HEK293 (cell line): Measurements from ENCODE around the gene SMARCA1.

Experiments used
- CTCF ChIA-PET: fragments of 350-600 bp; formaldehyde crosslinking; extraction: SDS; loops from one replicate; lab custom pipeline; 2021; ENCODE audit warnings: antibody characterized with exemption; lab: Yijun Ruan, JAX
- POLR2A ChIA-PET: fragments of 300-600 bp; formaldehyde crosslinking; extraction: SDS; loops from one replicate; lab custom pipeline; 2020; ENCODE audit warnings: antibody characterized with exemption, inconsistent platforms; lab: Yijun Ruan, JAX
- H3K27ac ChIP-seq: fragments of 200-500 bp; sonication (Bioruptor generic); 2 replicates; pipeline ENCODE4 v1.5.1; 2014; ENCODE audit warnings: low read depth, low read length, control low read depth, inconsistent platforms; ENCODE audit errors: extremely low read depth
- H3K36me3 ChIP-seq, 2 experiments: fragments of 200-500 bp in 1 of 2; sonication (Bioruptor generic) in 1 of 2; 1 replicate in 1 of 2; 2 replicates in 1 of 2; pipeline ENCODE4 v1.5.1; 2014 to 2017; ENCODE audit warnings: inconsistent platforms in 2 of 2, low read length in 2 of 2; ENCODE audit not compliant: control insufficient read depth in 2 of 2, insufficient read depth in 1 of 2
- H3K4me1 ChIP-seq: fragments of 200-500 bp; sonication (Bioruptor generic); 2 replicates; pipeline ENCODE4 v1.5.1; 2014; ENCODE audit warnings: mild to moderate bottlenecking, low read length, inconsistent platforms; ENCODE audit not compliant: control insufficient read depth, insufficient read depth
- H3K4me3 ChIP-seq: 2 replicates; pipeline ENCODE4 v1.5.1; 2011; ENCODE audit warnings: low read depth, mild to moderate bottlenecking, control low read depth, low read length, moderate library complexity
- H3K9me3 ChIP-seq: fragments of 200-500 bp; sonication (Bioruptor generic); 2 replicates; pipeline ENCODE4 v1.5.1; 2014; ENCODE audit warnings: low read depth, low read length, inconsistent platforms; ENCODE audit not compliant: control insufficient read depth, insufficient read depth
- BCL6B ChIP-seq: fragments of 450-650 bp; formaldehyde crosslinking; IDR thresholded peaks from 2 replicates; pipeline ENCODE4 v1.5.1; 2017; ENCODE audit warnings: missing biosample characterization, missing genetic modification characterization
- ELK4 ChIP-seq: IDR thresholded peaks from 2 replicates; pipeline ENCODE4 v1.6.1; 2011; ENCODE audit warnings: mild to moderate bottlenecking, low read depth, low read length, borderline replicate concordance
- GLI2 ChIP-seq: fragments of 450-650 bp; formaldehyde crosslinking; IDR thresholded peaks from 2 replicates; pipeline ENCODE4; 2017; ENCODE audit warnings: missing biosample characterization, missing genetic modification characterization, low read depth, borderline replicate concordance
- HOXA7 ChIP-seq: sonication (generic); formaldehyde crosslinking; IDR thresholded peaks from 2 replicates; pipeline ENCODE4 v1.8.1; 2022; ENCODE audit warnings: missing genetic modification reagents, borderline replicate concordance
- SP3 ChIP-seq: fragments of 450-650 bp; formaldehyde crosslinking; IDR thresholded peaks from 2 replicates; pipeline ENCODE4 v1.5.1; 2016; ENCODE audit warnings: missing biosample characterization, missing genetic modification characterization
- ZFP41 ChIP-seq: fragments of 450-650 bp; formaldehyde crosslinking; IDR thresholded peaks from 2 replicates; pipeline ENCODE4 v1.5.1; 2016; ENCODE audit warnings: missing biosample characterization, missing genetic modification characterization, borderline replicate concordance
- ZNF2 ChIP-seq: fragments of 450-650 bp; formaldehyde crosslinking; IDR thresholded peaks from 2 replicates; pipeline ENCODE4 v1.5.1; 2016; ENCODE audit warnings: missing biosample characterization, missing genetic modification characterization
- ZNF366 ChIP-seq: fragments of 450-650 bp; formaldehyde crosslinking; conservative IDR thresholded peaks from 2 replicates; pipeline ENCODE4 v1.5.1; 2016; ENCODE audit warnings: missing biosample characterization, missing genetic modification characterization
- ZNF473 ChIP-seq: fragments of 450-650 bp; formaldehyde crosslinking; IDR thresholded peaks from 2 replicates; pipeline ENCODE4 v1.5.1; 2017; ENCODE audit warnings: missing biosample characterization, missing genetic modification characterization
- ZNF488 ChIP-seq: fragments of 450-650 bp; formaldehyde crosslinking; IDR thresholded peaks from 2 replicates; pipeline ENCODE4 v1.5.1; 2016; ENCODE audit warnings: missing biosample characterization, missing genetic modification characterization
- ZNF529 ChIP-seq: fragments of 450-650 bp; formaldehyde crosslinking; IDR thresholded peaks from 2 replicates; pipeline ENCODE4 v1.5.1; 2017; ENCODE audit warnings: missing genetic modification characterization, missing biosample characterization; ENCODE audit not compliant: insufficient replicate concordance
- ZNF549 ChIP-seq: fragments of 450-650 bp; IDR thresholded peaks from 2 replicates; pipeline ENCODE4 v1.5.1; 2018; ENCODE audit warnings: missing biosample characterization, missing genetic modification characterization, mild to moderate bottlenecking, inconsistent platforms, moderate library complexity
- ZNF658 ChIP-seq: fragments of 450-650 bp; formaldehyde crosslinking; IDR thresholded peaks from 2 replicates; pipeline ENCODE4; 2016; ENCODE audit warnings: missing biosample characterization, missing genetic modification characterization
- ZNF701 ChIP-seq: fragments of 450-650 bp; formaldehyde crosslinking; IDR thresholded peaks from 2 replicates; pipeline ENCODE4 v1.5.1; 2016; ENCODE audit warnings: missing biosample characterization, missing genetic modification characterization
- ZNF776 ChIP-seq: fragments of 450-650 bp; formaldehyde crosslinking; IDR thresholded peaks from 2 replicates; pipeline ENCODE4 v1.5.0; 2017; ENCODE audit warnings: missing biosample characterization, missing genetic modification characterization, borderline replicate concordance
- ZNF843 ChIP-seq: fragments of 450-650 bp; formaldehyde crosslinking; IDR thresholded peaks from 2 replicates; pipeline ENCODE4 v1.5.1; 2016; ENCODE audit warnings: missing biosample characterization, missing genetic modification characterization
- TF ChIP-seq, protein P1 (sequence below): fragments of 450-650 bp; formaldehyde crosslinking; IDR thresholded peaks from 2 replicates; pipeline ENCODE4 v1.5.1; 2016; ENCODE audit warnings: missing biosample characterization, missing genetic modification characterization, low read depth
- TF ChIP-seq, protein P2 (sequence below): fragments of 450-650 bp; formaldehyde crosslinking; IDR thresholded peaks from 2 replicates; pipeline ENCODE4 v1.5.1; 2016; ENCODE audit warnings: missing biosample characterization, missing genetic modification characterization
- TF ChIP-seq, protein P3 (sequence below): fragments of 450-650 bp; formaldehyde crosslinking; IDR thresholded peaks from 2 replicates; pipeline ENCODE4 v1.5.1; 2016; ENCODE audit warnings: missing biosample characterization, missing genetic modification characterization
- TF ChIP-seq, protein P4 (sequence below): fragments of 450-650 bp; formaldehyde crosslinking; IDR thresholded peaks from 2 replicates; pipeline ENCODE4 v1.5.1; 2016; ENCODE audit warnings: missing biosample characterization, missing genetic modification characterization
- TF ChIP-seq, protein P5 (sequence below): fragments of 450-650 bp; formaldehyde crosslinking; conservative IDR thresholded peaks from 2 replicates; pipeline ENCODE4 v1.5.1; 2016; ENCODE audit warnings: low read depth, missing biosample characterization, missing genetic modification characterization

The SMARCA1 gene

DNA sequence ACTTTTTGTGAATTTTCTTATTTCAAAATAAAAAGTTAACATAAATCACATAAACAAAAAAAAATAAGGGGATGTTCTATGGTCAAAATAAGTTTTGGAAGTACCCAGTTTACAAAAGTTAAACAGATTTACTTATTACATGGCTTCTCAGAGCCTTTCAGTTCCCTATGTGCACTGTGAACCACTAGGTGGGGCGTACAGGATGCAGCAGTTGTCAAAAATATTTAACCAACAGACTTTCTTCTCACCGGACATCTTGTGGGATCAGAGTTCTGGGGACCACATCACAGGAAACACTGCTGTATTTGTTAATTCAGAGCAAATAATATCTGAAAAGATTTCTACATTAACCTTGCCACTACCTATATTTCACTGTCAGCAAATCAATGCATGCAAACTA lies 74.1 kb downstream of the SMARCA1 start (continued):
- TF ChIP-seq, protein P1, sequence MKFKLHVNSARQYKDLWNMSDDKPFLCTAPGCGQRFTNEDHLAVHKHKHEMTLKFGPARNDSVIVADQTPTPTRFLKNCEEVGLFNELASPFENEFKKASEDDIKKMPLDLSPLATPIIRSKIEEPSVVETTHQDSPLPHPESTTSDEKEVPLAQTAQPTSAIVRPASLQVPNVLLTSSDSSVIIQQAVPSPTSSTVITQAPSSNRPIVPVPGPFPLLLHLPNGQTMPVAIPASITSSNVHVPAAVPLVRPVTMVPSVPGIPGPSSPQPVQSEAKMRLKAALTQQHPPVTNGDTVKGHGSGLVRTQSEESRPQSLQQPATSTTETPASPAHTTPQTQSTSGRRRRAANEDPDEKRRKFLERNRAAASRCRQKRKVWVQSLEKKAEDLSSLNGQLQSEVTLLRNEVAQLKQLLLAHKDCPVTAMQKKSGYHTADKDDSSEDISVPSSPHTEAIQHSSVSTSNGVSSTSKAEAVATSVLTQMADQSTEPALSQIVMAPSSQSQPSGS, result no peak
- TF ChIP-seq ZNF658 (tag by site-specific recombination), result no peak

DNA sequence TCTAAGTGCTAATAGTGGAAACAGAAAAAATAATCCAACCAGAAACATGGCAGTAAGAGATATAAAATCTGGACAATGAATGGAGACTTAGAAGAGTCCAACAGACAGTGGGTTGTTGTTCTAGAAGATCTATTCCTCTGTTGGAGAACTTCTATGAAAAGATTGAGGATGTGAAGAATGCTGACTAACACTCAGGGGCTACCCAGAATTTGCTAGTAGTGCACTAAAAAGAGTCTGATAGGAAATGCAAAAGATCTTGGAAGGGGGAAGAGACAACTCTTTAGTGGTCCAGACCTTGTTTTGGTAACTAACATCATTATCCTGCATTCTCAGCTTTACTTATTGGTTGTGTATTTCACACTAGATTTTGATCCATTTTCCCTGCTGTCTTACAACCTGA lies 77.9 kb downstream of the SMARCA1 start:
- H3K27ac ChIP-seq, result no peak overlapping the region
- peaks cover 3 to 4% of the 10 kb centered on the region in 2 experiments; a peak in 2 of 3 replicates for H3K36me3 ChIP-seq
- H3K9me3 ChIP-seq, result no peaks in the 10 kb centered on the region
- H3K4me1 ChIP-seq, result no peaks in the 10 kb centered on the region
- ChIA-PET CTCF (no interaction called here), POLR2A (no interaction called here)
- no peak overlapping the region for H3K4me3 ChIP-seq
- no peak for TF ChIP-seq ZNF473 (tag by site-specific recombination)
- TF ChIP-seq ZNF2 (tag by site-specific recombination), result no peak
- no peak for TF ChIP-seq GLI2
- TF ChIP-seq ZNF776 (tag by site-specific recombination), result no peak
- TF ChIP-seq ZNF549 (tag by site-specific recombination), result no peak
- no peak for TF ChIP-seq SP3 (tag by site-specific recombination)
- TF ChIP-seq ZNF529, result no peak
- no peak for TF ChIP-seq ZNF843 (tag by site-specific recombination)
- no peak for TF ChIP-seq ZNF488 (tag by site-specific recombination)
- TF ChIP-seq, protein P2, sequence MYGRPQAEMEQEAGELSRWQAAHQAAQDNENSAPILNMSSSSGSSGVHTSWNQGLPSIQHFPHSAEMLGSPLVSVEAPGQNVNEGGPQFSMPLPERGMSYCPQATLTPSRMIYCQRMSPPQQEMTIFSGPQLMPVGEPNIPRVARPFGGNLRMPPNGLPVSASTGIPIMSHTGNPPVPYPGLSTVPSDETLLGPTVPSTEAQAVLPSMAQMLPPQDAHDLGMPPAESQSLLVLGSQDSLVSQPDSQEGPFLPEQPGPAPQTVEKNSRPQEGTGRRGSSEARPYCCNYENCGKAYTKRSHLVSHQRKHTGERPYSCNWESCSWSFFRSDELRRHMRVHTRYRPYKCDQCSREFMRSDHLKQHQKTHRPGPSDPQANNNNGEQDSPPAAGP (tag by site-specific recombination), result no peak
- no peak for TF ChIP-seq HOXA7 (CRISPR knock-in tag)
- no peak for TF ChIP-seq ZFP41 (tag by site-specific recombination)
- TF ChIP-seq ZNF701 (tag by site-specific recombination), result no peak
- TF ChIP-seq, protein P3, sequence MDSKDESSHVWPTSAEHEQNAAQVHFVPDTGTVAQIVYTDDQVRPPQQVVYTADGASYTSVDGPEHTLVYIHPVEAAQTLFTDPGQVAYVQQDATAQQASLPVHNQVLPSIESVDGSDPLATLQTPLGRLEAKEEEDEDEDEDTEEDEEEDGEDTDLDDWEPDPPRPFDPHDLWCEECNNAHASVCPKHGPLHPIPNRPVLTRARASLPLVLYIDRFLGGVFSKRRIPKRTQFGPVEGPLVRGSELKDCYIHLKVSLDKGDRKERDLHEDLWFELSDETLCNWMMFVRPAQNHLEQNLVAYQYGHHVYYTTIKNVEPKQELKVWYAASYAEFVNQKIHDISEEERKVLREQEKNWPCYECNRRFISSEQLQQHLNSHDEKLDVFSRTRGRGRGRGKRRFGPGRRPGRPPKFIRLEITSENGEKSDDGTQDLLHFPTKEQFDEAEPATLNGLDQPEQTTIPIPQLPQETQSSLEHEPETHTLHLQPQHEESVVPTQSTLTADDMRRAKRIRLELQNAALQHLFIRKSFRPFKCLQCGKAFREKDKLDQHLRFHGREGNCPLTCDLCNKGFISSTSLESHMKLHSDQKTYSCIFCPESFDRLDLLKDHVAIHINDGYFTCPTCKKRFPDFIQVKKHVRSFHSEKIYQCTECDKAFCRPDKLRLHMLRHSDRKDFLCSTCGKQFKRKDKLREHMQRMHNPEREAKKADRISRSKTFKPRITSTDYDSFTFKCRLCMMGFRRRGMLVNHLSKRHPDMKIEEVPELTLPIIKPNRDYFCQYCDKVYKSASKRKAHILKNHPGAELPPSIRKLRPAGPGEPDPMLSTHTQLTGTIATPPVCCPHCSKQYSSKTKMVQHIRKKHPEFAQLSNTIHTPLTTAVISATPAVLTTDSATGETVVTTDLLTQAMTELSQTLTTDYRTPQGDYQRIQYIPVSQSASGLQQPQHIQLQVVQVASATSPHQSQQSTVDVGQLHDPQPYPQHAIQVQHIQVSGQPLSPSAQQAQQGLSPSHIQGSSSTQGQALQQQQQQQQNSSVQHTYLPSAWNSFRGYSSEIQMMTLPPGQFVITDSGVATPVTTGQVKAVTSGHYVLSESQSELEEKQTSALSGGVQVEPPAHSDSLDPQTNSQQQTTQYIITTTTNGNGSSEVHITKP, result no peak
- no peak for TF ChIP-seq ZNF366 (tag by site-specific recombination)
- no peak for TF ChIP-seq ELK4
- TF ChIP-seq BCL6B (tag by site-specific recombination), result no peak
- TF ChIP-seq, protein P4, sequence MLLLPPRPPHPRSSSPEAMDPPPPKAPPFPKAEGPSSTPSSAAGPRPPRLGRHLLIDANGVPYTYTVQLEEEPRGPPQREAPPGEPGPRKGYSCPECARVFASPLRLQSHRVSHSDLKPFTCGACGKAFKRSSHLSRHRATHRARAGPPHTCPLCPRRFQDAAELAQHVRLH (tag by site-specific recombination), result no peak
- TF ChIP-seq, protein P5, sequence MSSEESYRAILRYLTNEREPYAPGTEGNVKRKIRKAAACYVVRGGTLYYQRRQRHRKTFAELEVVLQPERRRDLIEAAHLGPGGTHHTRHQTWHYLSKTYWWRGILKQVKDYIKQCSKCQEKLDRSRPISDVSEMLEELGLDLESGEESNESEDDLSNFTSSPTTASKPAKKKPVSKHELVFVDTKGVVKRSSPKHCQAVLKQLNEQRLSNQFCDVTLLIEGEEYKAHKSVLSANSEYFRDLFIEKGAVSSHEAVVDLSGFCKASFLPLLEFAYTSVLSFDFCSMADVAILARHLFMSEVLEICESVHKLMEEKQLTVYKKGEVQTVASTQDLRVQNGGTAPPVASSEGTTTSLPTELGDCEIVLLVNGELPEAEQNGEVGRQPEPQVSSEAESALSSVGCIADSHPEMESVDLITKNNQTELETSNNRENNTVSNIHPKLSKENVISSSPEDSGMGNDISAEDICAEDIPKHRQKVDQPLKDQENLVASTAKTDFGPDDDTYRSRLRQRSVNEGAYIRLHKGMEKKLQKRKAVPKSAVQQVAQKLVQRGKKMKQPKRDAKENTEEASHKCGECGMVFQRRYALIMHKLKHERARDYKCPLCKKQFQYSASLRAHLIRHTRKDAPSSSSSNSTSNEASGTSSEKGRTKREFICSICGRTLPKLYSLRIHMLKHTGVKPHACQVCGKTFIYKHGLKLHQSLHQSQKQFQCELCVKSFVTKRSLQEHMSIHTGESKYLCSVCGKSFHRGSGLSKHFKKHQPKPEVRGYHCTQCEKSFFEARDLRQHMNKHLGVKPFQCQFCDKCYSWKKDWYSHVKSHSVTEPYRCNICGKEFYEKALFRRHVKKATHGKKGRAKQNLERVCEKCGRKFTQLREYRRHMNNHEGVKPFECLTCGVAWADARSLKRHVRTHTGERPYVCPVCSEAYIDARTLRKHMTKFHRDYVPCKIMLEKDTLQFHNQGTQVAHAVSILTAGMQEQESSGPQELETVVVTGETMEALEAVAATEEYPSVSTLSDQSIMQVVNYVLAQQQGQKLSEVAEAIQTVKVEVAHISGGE, result no peak
